GM19463 (cell line): ENCODE data around the gene DYRK2.

Experiments used
- ATAC-seq: cut with Tn5 transposase; IDR thresholded peaks from one replicate; pipeline ENCODE4 v1.9.1; 2021; ENCODE audit warnings: mild to moderate bottlenecking, moderate library complexity; ENCODE audit not compliant: unreplicated experiment

The DYRK2 gene

DNA sequence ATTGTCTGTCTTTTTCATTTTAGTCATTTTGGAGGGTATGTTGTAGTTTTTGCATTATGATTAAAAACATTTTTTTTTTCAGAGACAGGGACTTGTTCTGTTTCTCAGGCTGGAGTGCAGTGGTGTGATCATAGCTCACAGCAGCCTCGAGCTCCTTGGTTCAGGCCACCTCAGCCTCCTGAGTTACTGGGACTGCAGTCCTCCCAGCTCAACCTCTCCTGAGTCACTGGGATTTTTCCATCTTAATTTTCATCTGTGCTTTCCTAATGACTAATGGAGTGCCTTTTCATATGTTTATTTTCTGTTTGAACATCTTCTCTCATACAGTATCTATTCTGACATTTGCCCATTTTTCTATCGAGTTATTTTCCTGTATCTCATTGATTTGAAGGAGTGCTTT lies 52.6 kb downstream of the DYRK2 start:
- ATAC-seq, result no peak

DNA sequence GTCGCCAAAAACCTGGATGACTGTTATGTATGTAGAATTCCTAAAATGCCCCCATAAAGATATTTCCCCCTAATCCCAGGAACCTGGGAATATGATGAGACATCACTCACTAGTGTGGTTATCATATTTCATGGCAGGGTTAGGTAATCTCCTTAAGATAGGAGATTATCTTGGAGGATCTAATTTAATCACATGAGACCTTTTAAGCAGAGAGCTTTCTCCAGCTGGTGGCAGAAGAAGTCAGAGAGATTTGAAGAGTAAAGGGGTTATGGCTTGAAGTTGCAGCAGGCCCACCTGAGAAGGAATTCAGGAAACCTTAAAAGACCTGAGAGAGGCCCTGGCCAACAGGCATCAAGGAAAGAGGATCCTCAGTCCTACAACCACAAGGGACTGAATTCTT lies 53.6 kb downstream of the DYRK2 start:
- ATAC-seq, result no peak

DNA sequence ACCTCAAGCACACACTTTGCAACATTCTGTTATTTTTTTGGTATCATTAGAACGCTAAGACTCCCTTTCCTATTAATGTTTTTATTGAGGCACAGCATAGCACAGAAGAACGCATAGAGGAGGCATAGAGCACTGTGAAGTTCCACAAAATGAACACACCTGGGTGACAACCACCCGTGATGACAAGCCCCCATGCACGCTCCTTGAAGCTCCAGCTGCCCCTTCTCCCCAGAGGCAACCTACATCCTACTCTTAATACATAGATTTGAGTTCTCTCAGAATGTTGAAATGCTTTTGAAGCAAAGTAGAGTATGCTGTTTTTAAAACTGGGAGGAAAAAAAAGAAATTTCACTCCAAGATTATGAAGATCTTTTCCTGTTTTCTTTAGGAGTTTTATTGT lies 55.5 kb downstream of the DYRK2 start:
- no peak for ATAC-seq

DNA sequence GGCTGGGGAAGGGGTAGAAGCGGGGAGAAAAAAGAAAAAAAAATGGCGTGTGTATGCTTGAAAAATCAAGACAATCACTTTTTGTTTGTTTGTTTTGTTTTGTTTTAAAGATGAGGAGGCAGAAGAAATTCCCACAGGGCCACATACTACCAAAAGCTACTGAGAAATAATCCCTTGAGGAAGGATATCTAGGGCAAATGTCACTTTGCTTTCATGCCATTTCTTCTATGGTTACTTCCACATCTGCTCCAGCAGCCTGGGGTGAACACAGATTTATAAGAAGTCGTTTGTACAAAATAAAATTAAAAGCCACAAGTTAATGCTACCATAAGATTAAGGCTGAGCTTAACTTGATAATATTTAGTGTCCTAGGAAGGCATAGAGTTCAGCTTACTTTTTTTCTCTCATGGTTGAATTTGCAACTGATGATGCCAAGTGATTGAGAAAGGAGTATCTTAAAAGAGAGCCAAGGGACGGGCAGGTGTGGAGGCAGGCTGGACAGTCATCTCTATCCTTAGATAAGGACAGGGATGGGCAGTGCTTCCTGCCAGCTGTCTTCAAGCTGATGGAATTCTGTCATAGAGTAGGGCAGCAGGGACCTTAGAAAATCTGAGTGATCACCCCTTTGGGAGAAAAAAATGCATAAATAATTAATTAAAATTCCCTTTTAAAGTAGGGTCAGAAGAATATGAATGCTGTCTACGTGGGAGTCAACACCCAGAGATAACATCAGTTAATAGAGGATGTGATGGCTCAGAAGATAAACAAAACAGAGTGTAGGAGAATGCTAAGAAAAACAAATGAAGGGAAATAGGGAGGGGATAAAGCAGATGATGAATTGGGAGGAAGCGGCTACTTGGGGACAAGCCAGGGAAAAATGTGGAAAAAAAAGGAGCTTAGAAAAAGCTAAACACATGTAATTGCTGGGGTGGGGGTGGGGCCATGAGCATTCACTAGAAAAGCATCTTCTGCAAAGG lies 57.1 kb downstream of the DYRK2 start:
- ATAC-seq, result no peak

DNA sequence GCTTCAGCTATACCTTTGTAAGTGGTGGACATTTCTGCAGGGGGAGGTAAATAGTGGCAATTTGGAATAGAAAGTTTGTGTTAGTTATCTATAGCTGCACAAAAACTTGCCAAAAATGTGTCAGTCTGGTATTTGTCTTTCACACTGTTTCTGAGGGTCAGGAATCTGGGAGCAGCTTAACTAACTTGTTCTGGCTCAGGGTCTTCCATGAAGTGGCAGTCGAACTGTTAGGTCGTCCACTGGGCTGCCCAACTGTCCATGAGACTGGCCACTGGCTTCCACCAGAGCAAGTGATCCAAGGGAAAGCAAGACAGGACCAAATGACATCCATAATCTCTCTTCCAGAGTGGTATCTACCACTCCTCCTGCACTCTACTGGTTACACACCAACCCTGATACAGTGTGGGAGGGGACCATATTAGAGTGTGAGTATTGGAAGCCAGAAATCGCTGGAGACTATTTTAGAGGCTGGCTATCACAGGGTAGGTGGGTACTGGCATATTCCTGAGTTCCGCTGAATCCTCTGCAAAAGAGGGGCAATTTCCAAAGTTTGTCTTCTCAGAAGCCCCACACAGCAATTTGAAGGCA lies 60.9 kb downstream of the DYRK2 start:
- no peak for ATAC-seq

DNA sequence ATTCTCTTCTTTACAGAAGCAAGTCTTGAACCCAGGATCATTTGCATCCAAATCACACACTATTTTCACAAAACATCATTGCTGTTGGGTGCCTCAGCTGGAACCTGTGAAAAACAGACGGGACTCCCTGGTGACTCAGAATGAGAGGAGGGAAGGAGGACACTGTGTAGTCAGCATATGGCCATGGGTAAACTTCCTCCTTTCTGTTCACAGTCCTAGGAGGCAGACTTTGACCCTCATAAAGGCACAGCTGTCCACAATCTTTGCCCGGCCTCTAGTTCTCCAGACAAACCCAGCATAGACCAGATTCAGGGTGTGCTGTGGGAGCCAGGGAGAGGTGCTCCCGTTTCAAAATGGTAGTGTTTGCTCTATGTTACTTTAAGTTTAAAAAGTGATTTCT lies 62.0 kb downstream of the DYRK2 start:
- peak; percentile 98 for ATAC-seq

DNA sequence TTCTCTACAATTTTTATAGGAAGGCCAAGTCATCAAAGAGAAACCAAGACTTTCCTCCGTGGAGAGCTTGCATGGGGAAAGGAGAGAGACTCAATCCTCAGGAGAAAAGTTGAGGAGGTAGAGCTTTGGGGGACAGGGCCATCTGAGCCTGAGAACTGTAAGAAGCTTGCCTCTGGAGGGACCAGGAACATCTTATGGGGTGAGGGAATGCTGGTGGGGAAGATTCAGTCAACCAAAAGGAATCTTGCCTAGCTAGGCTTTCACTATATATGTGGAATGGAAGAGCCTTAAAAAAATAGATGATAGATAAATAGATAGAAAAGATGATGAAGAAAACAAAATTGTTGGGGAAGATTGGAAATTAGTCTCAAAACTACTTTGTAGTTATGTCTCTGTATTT lies 63.5 kb downstream of the DYRK2 start:
- ATAC-seq, result no peak

DNA sequence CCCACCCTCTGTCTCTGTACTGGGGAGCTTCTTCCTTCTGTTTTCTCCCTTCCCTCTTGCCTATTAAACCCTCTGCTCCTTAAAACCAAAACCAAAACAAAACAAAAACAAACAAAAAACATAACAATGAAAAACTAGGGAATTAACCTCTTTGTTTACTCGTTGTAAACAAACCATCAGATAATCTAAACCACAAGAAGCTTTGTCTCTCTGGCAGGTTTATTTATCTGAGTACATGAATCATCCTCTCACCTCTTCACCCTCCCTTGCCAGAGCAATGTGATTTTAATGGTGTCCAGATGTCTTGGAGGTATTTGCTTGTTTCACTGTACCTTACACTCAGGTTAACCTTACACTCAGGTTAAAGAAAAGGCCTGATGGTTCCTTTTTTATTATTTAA lies 66.1 kb downstream of the DYRK2 start:
- no peak for ATAC-seq
